VCaP (cell line): ENCODE results near the gene ROBO4.

Source experiments
- H3K27ac ChIP-seq: fragments of 450-650 bp; 2 replicates; pipeline ENCODE4 v1.5.1; 2017
- CTCF ChIP-seq: fragments of 450-650 bp; conservative IDR thresholded peaks from 2 replicates; pipeline ENCODE4 v1.5.1; 2017; ENCODE audit warnings: mild to moderate bottlenecking, moderate library complexity

Gene ROBO4

GRCh38 chr11:124886978-124887666 lies 10.5 kb downstream of the ROBO4 start:
- no peak overlapping the region for H3K27ac ChIP-seq
- TF ChIP-seq CTCF, result no peak

- no peak for TF ChIP-seq CTCF
- H3K27ac ChIP-seq, result no peak overlapping the region
Observed at GRCh38 chr11:124886476-124886875, 11.2 kb downstream of the ROBO4 start.

GRCh38 chr11:124884869-124885479 lies 12.7 kb downstream of the ROBO4 start:
- TF ChIP-seq CTCF, result no peak
- H3K27ac ChIP-seq, result no peak overlapping the region; the same call in 1 of the 2 replicates

GRCh38 chr11:124884340-124884739 lies 13.3 kb downstream of the ROBO4 start:
- no peak for TF ChIP-seq CTCF
- no peak overlapping the region; the same call in 1 of the 2 replicates for H3K27ac ChIP-seq

GRCh38 chr11:124882339-124883071 lies 15.2 kb downstream of the ROBO4 start:
- peak overlapping the region; percentile 80 for H3K27ac ChIP-seq

GRCh38 chr11:124880958-124881357 lies 16.7 kb downstream of the ROBO4 start:
- TF ChIP-seq CTCF, result no peak
- H3K27ac ChIP-seq, result peak overlapping the region; percentile 80; the same call in 1 of the 2 replicates

More at GRCh38 chr11:124882339-124883071, 15.2 kb downstream of the ROBO4 start:
- no peak for TF ChIP-seq CTCF

GRCh38 chr11:124880290-124880611 lies 17.4 kb downstream of the ROBO4 start:
- H3K27ac ChIP-seq, result no peak overlapping the region; the same call in 1 of the 2 replicates
- TF ChIP-seq CTCF, result no peak
